ENCODE results near the gene APBA2.

DNA sequence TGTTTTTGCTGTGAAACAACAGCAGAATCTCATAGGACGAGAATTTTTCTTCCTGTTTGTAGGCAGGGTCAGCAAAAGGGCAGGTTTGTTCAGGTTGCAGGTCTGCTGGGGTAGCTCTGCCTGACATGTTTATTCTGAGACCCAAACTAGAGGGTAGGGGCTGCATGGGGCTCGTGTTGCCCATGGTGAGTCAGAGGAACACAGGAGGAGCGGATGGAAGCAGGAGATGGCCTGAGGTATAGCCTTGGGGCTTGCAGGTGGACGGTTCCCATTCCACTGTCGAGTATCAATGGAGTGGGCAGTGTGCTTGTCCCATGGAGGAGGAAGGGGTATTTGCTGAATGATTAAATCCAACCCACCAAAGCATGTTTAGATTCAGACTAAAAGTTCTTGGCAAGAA, 138.9 kb downstream of the APBA2 start:
- TF ChIP-seq, protein P1, sequence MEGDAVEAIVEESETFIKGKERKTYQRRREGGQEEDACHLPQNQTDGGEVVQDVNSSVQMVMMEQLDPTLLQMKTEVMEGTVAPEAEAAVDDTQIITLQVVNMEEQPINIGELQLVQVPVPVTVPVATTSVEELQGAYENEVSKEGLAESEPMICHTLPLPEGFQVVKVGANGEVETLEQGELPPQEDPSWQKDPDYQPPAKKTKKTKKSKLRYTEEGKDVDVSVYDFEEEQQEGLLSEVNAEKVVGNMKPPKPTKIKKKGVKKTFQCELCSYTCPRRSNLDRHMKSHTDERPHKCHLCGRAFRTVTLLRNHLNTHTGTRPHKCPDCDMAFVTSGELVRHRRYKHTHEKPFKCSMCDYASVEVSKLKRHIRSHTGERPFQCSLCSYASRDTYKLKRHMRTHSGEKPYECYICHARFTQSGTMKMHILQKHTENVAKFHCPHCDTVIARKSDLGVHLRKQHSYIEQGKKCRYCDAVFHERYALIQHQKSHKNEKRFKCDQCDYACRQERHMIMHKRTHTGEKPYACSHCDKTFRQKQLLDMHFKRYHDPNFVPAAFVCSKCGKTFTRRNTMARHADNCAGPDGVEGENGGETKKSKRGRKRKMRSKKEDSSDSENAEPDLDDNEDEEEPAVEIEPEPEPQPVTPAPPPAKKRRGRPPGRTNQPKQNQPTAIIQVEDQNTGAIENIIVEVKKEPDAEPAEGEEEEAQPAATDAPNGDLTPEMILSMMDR (IDR thresholded peaks at IDR 0.05; ENCODE audit: borderline replicate concordance, extremely low read depth, low read length, poor library complexity, severe bottlenecking): no peak
- TF ChIP-seq EZH2 (IDR thresholded peaks at IDR 0.05; ENCODE audit: borderline replicate concordance, low read depth, low read length, severe bottlenecking): no peak

Measured in DND-41 (cell line).